CD14-positive monocyte (primary cell): Measurements from ENCODE around the gene STK32C. TPM values are rescaled to one million over a fixed set of nuclear protein-coding genes. Genes with fewer than 3 reads are reported as not detected.
A peak's percentile ranks its signal among the peaks of the same experiment; 100 is the strongest.

Source experiments
- DNase-seq, 3 donors: peaks; one replicate each; pipeline ENCODE4 v3.0.0-alpha.2; 2011 to 2022
- H2AFZ ChIP-seq: 2 replicates; pipeline ENCODE4 v1.6.0; 2012; ENCODE audit warnings: mild to moderate bottlenecking, low read depth, low read length, inconsistent platforms; ENCODE audit not compliant: insufficient read depth, poor library complexity, severe bottlenecking
- H3K27ac ChIP-seq, 2 donors: 1 replicate in 1 of 2; 2 replicates in 1 of 2; pipeline ENCODE4 v1.5.1; 2012 to 2013; ENCODE audit warnings: low read length in 2 of 2, control low read depth in 1 of 2, inconsistent platforms in 1 of 2, low read depth in 1 of 2, mild to moderate bottlenecking in 1 of 2
- H3K27me3 ChIP-seq, 2 donors: one replicate each; pipeline versions ENCODE4 v1.6.0 to v1.6.1; 2011 to 2013; ENCODE audit warnings: low read length in 2 of 2; ENCODE audit not compliant: control insufficient read depth in 2 of 2, insufficient read depth in 2 of 2
- H3K36me3 ChIP-seq, 2 donors: replicated peaks in 1 of 2; 1 replicate in 1 of 2; 2 replicates in 1 of 2; pipeline versions ENCODE4 v1.5.1 to v1.6.1; 2012 to 2013; ENCODE audit warnings: low read length in 2 of 2, control low read depth in 1 of 2, inconsistent platforms in 1 of 2, mild to moderate bottlenecking in 1 of 2; ENCODE audit not compliant: insufficient read depth in 2 of 2, control insufficient read depth in 1 of 2
- H3K4me1 ChIP-seq, 2 donors: 1 replicate in 1 of 2; 2 replicates in 1 of 2; pipeline versions ENCODE4 v1.5.1 to v1.6.1; 2012 to 2013; ENCODE audit warnings: low read length in 2 of 2, control low read depth in 1 of 2, inconsistent platforms in 1 of 2, mild to moderate bottlenecking in 1 of 2, moderate library complexity in 1 of 2; ENCODE audit not compliant: insufficient read depth in 2 of 2, control insufficient read depth in 1 of 2
- H3K4me2 ChIP-seq: replicated peaks from 2 replicates; pipeline ENCODE3; 2012; ENCODE audit warnings: low read length, moderate library complexity, mild to moderate bottlenecking; ENCODE audit not compliant: poor library complexity, severe bottlenecking; ENCODE audit errors: extremely low read depth
- H3K4me3 ChIP-seq, 3 experiments: fragments of 200-600 bp in 1 of 3; sonication (generic) in 1 of 3; replicated peaks in 1 of 3; 1 replicate in 2 of 3; 2 replicates in 1 of 3; pipeline ENCODE4 v1.5.1; 2011 to 2013; ENCODE audit warnings: low read length in 3 of 3, mild to moderate bottlenecking in 3 of 3, control low read depth in 2 of 3, low read depth in 2 of 3, inconsistent platforms in 1 of 3, moderate library complexity in 1 of 3
- H3K79me2 ChIP-seq: 2 replicates; pipeline ENCODE4 v1.6.0; 2012; ENCODE audit warnings: mild to moderate bottlenecking, control low read depth, inconsistent platforms, low read length, moderate library complexity; ENCODE audit not compliant: insufficient read depth
- H3K9ac ChIP-seq: 2 replicates; pipeline ENCODE4 v1.6.0; 2017; ENCODE audit warnings: low read length, mild to moderate bottlenecking; ENCODE audit not compliant: insufficient read depth, poor library complexity, severe bottlenecking
- H3K9me3 ChIP-seq, 2 donors: replicated peaks in 1 of 2; 1 replicate in 1 of 2; 2 replicates in 1 of 2; pipeline versions ENCODE4 v1.5.1 to v1.6.1; 2012 to 2013; ENCODE audit warnings: low read length in 2 of 2, control low read depth in 1 of 2; ENCODE audit not compliant: control insufficient read depth in 1 of 2, insufficient read depth in 1 of 2
- H4K20me1 ChIP-seq: 2 replicates; pipeline ENCODE4 v1.6.0; 2012; ENCODE audit warnings: mild to moderate bottlenecking, low read length, control low read depth, moderate library complexity; ENCODE audit not compliant: insufficient read depth
- H3K27ac Mint-ChIP-seq, 7 donors: one replicate each; pipeline ENCODE4 v1.8.0; 2020; ENCODE audit warnings: mild to moderate bottlenecking in 7 of 7, mixed read lengths in 7 of 7, moderate library complexity in 6 of 7, inconsistent platforms in 2 of 7
- H3K27me3 Mint-ChIP-seq, 3 donors: one replicate each; pipeline ENCODE4 v1.8.0; 2021 to 2022; ENCODE audit warnings: low read depth in 3 of 3, mild to moderate bottlenecking in 3 of 3, mixed read lengths in 3 of 3, moderate library complexity in 3 of 3, inconsistent platforms in 1 of 3
- H3K36me3 Mint-ChIP-seq, 2 donors: one replicate each; pipeline ENCODE4 v1.8.0; 2020; ENCODE audit warnings: mixed read lengths in 2 of 2, inconsistent platforms in 1 of 2, mild to moderate bottlenecking in 1 of 2
- H3K4me1 Mint-ChIP-seq: one replicate; pipeline ENCODE4 v1.8.0; 2020; ENCODE audit warnings: mild to moderate bottlenecking, mixed read lengths
- H3K4me3 Mint-ChIP-seq, 2 donors: one replicate each; pipeline ENCODE4 v1.8.0; 2020; ENCODE audit warnings: mild to moderate bottlenecking in 2 of 2, mixed read lengths in 2 of 2, moderate library complexity in 1 of 2
- H3K9me3 Mint-ChIP-seq, 7 donors: one replicate each; pipeline ENCODE4 v1.8.0; 2020 to 2022; ENCODE audit warnings: mixed read lengths in 7 of 7, mild to moderate bottlenecking in 6 of 7, moderate library complexity in 6 of 7, inconsistent platforms in 2 of 7
- CTCF ChIP-seq: fragments of 200-600 bp; IDR thresholded peaks from one replicate; pipeline ENCODE4 v1.8.0; 2022; ENCODE audit warnings: antibody characterized with exemption, mild to moderate bottlenecking
- WGBS: methylation state at CpG from one replicate; pipeline ENCODE4 v1.1.5; 2013; ENCODE audit warnings: missing lambda C conversion rate; ENCODE audit not compliant: insufficient coverage; 5-methylcytosine and 5-hydroxymethylcytosine counted together
- intact Hi-C, 2 donors: fragments of 100-400 bp; cut with micrococcal nuclease; formaldehyde crosslinking; loops; one replicate each; pipeline versions ENCODE4 v1.15.0 to v1.15.1; 2023
- polyA plus RNA-seq, 3 donors: library from polyadenylated mRNA; depleted of rRNA in 1 of 3; unstranded in 2 of 3; stranded (reverse) in 1 of 3; fragments of 300-500 nt in 2 of 3; fragments of >200 nt in 1 of 3; fragmentation: Illumina TruSeq in 2 of 3; gene quantifications; 1 replicate in 2 of 3; 2 replicates in 1 of 3; pipeline ENCODE4 v1.2.3, GENCODE V29; 2012 to 2021

The STK32C gene
- polyA plus RNA-seq, 3 donors = 13.6 to 22.8 (median 18.4) TPM

- Mint-ChIP-seq H3K27me3 (peaks cover 7 to 9% (median 7%) of the 10 kb centered on the region in 3 donors), H3K36me3 (no peaks in the 10 kb centered on the region), H3K9me3 (peaks cover 0 to 2% (median 0%) of the 10 kb centered on the region in 7 donors), H3K4me3 (no peak overlapping the region), H3K4me1 (no peaks in the 10 kb centered on the region), H3K27ac (peak overlapping the region in 1 of 7 donors; percentile 56)
- Histone ChIP-seq H3K27ac (no peak overlapping the region), H3K9ac (no peak overlapping the region), H3K36me3 (no peaks in the 10 kb centered on the region), H2AFZ (no peak overlapping the region), H3K4me1 (no peaks in the 10 kb centered on the region), H3K27me3 (peaks cover 0 to 3% of the 10 kb centered on the region in 2 donors), H3K4me2 (no peak overlapping the region), H3K4me3 (no peak overlapping the region), H4K20me1 (no peaks in the 10 kb centered on the region), H3K79me2 (no peaks in the 10 kb centered on the region), H3K9me3 (no peaks in the 10 kb centered on the region)
- WGBS = 92% methylated on average over 18 of the region's 22 CpGs
- no peak for TF ChIP-seq CTCF
- intact Hi-C loops = no loop called here
- no peak for DNase-seq
Measured at GRCh38 chr10:132167041-132167674, 140.6 kb downstream of the STK32C start.

- Histone ChIP-seq H3K9me3 (no peaks in the 10 kb centered on the region), H3K27ac (no peak overlapping the region), H3K4me2 (no peak overlapping the region), H3K9ac (no peak overlapping the region), H3K4me1 (no peaks in the 10 kb centered on the region), H3K79me2 (no peaks in the 10 kb centered on the region), H4K20me1 (no peaks in the 10 kb centered on the region), H2AFZ (no peak overlapping the region), H3K27me3 (peaks cover 0 to 5% of the 10 kb centered on the region in 2 donors), H3K4me3 (no peak overlapping the region), H3K36me3 (no peaks in the 10 kb centered on the region)
- peak overlapping the region in 1 of 7 donors; percentile 56 for H3K27ac Mint-ChIP-seq
- no peak for TF ChIP-seq CTCF
- peaks cover 0 to 2% (median 0%) of the 10 kb centered on the region in 7 donors for H3K9me3 Mint-ChIP-seq
- intact Hi-C loops = no loop called here
- no peaks in the 10 kb centered on the region for H3K36me3 Mint-ChIP-seq
- no peak for DNase-seq
- peaks cover 9 to 10% (median 9%) of the 10 kb centered on the region in 3 donors for H3K27me3 Mint-ChIP-seq
- H3K4me3 Mint-ChIP-seq = no peak overlapping the region
- 91% methylated on average over 22 of the region's 23 CpGs for whole genome bisulfite sequencing
- H3K4me1 Mint-ChIP-seq = no peaks in the 10 kb centered on the region
Measured at GRCh38 chr10:132166216-132166950, 141.4 kb downstream of the STK32C start.
